Urothelium cell line (cell line): ENCODE results near the gene CDK6.

Experiments
- DNase-seq: peaks from one replicate; pipeline ENCODE4 v3.0.0; 2011; ENCODE audit warnings: low spot score, mixed read lengths
- FAIRE-seq: peaks from 2 replicates; lab custom pipeline; 2011; peaks lifted over from hg19 to GRCh38; lab: Jason Lieb, UNC

CDK6 gene

DNA sequence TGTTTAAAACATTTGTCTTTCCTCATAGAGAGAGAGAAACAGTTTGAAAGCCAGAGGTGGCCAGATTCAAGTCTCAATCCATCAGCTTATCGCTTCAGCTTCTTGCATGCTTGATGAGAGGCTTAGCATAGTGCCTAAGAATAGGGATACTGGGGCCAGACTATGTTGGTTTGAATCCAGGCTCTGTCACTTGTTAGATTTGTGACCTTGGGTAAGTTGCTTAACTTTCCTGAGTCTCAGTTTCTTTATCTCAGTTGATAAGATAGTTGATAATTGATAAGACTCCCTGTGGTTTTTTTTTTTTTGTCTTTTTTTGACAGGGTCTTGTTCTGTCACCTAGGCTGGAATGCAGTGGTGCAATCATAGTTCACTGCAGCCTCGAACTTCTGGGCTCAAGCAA lies 12.1 kb upstream of the CDK6 start:
- FAIRE-seq, result no peak
- DNase-seq, result no peak

DNA sequence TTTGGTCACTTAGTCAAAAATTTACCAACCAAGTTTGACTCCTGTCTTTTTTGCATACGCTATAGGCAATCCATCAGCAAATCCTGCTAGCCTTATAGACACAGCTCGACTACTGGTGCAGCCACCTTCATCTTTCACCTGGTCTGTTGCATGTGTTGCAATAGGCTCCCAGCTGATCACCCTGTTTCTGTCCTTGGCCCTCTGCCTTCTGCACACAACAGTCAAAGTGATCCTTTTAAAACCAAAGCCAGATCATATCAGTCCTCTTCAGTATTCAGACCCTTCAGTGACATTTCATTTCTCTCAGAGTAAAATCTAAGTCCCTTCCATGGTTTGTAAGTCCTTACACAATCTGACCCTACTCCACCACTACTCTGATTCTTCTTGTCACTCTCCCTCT lies 10.9 kb upstream of the CDK6 start:
- peak; percentile 9 for FAIRE-seq
- no peak for DNase-seq

DNA sequence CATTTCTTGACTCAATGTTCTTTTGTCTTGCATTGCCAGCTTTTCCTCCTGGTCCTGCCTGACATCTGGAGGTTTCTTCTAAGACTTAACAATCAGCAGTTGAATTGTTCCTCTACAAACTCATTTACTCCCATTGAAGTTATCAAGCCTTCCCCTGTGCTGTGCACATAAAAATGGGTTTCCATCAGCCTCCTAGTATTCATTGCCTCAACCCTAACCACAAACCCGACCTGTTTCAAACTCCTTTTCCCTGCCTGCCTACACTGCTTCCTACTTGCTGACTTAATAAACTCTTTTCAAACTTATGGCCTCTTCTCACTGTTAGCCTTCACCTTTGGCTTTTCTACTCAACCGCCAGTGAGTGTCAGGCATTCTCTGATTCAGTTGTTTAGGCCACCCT lies 9.4 kb upstream of the CDK6 start:
- FAIRE-seq (no peak), DNase-seq (no peak)

DNA sequence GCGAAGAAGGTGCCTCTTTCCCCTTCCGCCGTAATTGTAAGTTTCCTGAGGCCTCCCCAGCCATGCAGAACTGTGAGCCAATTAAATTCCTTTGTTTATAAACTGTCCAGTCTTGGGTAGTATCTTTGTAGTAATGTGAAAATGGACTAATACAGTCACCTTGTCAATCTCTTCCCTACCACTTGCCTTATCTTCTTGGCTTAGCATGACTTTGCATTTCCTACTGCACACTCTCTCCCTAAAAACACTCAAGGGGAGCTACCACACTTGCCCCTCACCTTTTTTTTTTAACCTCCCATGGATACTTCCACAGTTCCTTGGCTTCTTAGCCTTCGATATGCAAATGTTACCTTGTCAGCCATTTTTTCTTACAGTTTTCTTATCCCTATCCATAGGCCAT lies 7.4 kb upstream of the CDK6 start:
- DNase-seq (no peak), FAIRE-seq (no peak)

DNA sequence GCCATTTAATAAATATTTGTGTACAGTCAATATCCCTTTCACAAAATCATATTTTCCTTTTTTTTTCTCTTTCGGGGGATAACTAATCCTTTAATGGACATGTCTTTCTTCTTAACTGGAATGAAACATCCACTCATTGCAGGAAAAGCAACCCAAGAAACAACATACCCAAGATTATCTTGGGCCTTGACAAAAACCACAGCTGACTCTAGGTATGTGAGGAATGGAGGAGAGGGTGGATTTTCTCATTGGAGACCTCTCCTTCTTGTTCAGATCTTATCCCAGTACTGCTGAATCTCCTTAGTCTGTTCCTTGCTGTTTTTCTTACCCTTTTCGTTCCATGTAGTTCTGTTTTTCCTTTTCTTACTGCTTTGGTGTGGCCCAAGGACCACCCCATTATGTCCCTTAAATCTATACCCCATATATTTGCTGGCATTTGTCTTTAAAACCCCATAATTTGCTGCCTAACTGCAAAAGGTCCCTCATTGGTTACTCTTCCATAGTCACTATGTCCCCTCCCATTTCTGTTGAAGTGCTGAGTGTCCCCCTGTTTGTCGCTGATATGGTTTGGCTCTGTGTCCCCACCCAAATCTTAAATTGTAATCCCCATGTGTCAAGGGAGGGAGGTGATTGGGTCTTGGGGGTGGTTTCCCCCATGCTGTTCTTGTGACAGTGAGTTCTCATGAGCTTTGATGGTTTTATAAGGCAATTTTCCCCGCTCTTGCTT lies 6.8 kb upstream of the CDK6 start:
- no peak for FAIRE-seq
- no peak for DNase-seq

DNA sequence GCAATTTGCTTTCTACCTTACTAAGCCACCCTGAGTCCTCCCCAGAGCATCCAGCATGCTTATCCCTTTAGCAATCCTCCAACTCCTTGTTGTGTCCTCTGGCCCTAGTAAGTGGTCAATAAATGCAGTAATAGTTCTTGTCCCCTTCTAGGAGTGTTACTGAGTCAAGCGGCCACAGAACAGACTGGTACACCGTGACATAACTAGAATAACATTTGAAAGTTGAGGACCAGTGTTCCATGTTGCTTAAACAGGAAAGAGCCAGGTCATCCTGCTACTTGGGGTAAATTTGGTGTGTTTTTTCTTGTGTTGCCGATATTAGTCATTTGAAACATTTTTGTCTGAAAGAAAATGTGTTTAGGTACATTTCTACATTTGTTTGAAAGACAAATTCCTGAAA lies 4.8 kb upstream of the CDK6 start:
- DNase-seq, result no peak
- FAIRE-seq, result no peak

DNA sequence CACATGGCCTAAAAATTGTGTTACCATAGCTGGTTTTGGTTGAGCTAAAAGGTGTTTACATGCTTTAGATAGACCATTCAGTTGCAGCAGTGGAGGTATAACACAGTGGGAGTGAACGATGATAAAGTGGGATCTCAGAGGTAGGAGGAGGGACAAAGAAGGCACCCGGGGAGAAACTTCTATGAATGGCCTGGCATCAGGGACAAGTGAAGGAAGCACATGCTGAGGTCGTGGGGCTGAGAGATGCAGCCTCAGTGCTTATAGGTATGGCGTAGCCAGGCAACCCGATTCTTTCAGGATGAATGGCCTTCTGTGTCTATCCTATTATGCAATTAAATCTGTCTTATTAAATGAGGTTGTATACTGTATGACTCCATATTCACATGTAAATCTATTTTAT lies 3.9 kb upstream of the CDK6 start:
- DNase-seq (no peak), FAIRE-seq (no peak)

DNA sequence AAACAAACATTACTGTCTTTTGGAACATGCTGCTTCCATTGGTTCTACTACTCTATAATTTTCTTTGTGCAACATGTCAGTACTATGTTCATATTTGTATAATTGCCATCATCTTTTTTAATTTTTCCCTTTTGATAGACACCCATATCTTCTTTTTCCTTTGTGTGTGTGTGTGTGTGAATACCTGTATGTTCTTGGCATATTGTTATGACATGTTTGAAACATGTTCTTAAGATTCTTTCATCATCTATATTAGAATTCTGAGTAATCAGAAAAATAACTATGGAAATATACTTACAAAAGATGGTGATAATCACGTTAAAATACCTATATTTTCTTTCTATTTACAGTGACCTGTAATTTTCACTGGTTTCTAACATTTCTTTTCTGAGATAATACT lies 3.5 kb upstream of the CDK6 start:
- FAIRE-seq (no peak), DNase-seq (no peak)

DNA sequence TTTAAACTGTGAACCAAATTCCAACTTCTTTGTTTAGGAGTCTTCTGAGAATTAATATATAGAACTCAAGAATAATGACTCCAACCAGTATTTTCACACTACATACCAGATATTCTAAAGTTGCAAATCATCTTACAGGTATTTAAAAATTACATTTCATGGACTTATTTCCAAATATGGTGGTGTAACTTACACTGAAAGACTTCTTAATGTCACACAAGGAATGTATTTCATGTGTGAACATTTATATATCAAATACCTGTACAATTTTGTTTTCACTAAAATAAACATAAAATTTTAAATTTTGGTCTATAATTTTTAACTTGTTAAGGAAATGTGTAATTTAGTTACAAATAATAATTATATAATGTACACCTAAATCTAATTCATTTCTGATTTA lies 2.6 kb upstream of the CDK6 start:
- FAIRE-seq (no peak), DNase-seq (no peak)

DNA sequence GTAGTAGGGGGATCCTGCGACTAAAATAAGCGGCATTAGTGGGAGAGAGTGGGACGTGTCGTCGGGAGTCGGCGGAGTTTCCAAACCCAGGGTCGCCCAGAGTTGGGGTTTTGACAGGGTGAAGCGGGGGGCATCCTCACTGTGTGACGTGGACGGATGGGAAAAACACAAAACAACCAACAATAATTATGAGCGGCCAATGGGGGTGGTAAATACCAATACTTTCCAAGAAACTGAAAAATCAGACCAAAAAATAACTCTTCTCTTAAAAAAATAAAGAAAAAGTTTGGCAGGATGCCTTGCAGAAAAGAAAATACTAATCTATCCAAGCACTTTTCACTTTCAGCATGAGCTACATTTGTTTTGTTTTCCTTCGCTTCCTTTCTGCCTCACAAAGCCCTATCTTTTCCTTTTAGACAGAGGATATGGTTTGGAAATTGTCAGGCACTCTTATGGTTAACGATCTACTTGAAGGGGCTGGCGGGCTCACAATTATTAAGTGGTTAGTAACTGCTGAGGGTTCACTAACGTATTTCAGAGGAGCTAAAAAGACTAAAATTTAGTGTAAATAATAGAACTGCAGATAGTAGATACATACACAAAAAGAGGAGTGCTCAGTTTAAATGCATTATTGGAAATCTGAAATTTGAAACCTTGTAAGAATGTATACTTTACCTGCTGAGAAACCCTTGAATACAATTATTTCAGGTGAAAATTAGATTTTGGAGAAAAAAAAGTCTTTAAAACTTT lies 802 bp upstream of the CDK6 start:
- DNase-seq (no peak), FAIRE-seq (no peak)

DNA sequence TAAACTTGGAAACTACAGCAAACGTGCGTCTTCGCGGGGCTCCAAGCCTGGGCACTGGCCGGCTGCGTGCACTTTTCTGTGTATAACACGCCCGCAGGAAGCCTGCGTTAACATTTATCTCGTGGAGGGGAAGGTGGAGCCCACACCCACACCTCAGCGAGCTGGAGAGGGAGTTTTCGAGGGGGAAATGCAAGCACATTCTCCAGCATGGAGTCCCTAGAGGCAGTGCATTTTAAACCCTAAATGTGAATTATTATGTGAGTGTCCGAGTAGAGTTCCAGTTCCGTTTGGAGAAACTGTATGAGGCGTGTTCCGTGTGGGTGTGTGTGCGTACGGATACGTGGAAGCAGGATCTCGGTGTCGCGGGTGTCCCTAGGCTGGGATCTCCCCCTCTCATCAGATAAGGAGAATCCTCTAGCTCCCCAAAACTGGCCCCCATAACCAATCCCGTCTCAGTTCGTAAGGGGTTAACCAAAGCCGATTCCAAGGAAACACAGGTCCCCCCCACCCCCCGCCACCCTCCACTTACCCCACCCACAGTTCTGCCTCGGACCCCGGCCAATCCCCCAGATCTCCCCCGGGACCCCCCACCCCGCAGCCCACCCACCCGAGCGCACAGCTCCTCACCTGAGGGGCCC lies 403 bp downstream of the CDK6 start:
- FAIRE-seq, result no peak

DNA sequence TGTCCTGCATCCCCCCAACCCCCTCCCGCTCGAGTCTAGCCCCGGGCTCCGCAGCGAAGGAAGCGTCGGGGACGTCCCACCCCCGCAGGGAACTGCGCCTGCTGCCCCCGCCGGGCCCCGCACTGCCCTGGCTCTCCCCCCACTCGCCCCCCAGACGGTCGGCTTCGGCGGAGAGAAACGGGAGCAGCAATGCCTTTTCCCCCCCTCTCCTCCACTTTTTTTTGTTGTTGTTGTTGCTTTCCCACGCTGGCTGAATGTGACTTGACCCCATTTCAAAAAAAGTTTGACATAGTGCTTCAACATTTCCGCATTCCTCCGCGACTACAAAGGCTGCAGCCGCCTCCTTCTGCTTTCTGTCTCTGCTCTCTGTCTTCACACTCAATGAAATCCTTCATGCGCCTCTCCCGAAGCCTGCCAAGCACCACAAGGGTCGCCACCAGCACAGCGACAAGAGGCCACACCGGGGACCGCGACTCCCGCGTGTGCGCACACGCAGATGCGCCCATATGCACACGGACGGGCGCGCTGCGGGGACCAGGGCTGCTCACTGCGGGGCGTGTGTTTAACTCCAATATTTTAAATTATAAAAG lies 1.0 kb downstream of the CDK6 start:
- DNase-seq, result peak; percentile 73
- no peak for FAIRE-seq

More for the DNA sequence above, 403 bp downstream of the CDK6 start:
- DNase-seq, result peak; percentile 36

DNA sequence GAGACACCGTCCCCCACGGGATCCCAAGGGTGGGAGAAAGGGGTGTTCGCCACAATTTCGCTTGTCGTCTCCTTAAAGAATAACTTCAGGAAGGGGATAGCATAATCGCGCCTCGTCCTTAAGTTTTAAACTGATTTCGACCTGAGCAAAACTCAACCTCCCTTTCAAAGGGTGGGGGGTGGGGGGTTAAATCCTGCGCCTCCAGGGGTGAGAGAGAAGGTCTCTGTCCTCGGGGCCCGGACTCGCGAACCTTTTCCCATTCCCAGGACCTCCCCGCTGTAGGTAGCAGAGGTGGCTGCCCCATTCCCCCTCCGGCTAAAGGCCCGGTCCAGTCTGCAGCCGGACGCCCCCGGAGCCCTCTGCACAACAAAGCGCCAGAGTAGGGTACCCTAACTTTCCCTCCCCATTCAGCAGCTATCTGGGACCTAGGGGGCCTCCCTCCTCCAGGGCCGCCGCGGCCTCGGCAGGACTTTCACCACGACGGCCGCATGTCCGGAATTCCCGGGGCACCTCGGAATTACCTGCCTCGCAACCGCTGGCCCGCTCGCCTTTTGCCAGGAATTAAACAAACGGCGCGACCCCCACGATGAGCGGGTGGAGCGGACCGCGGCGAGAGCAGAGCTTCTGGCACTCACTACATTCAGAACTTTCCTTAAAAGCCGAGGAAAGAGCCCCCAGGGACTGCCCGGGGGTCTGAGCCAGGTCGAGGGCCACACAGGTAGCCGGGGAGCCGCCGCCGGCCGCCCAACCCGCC lies 1.7 kb downstream of the CDK6 start:
- FAIRE-seq (no peak), DNase-seq (peak; percentile 39)

DNA sequence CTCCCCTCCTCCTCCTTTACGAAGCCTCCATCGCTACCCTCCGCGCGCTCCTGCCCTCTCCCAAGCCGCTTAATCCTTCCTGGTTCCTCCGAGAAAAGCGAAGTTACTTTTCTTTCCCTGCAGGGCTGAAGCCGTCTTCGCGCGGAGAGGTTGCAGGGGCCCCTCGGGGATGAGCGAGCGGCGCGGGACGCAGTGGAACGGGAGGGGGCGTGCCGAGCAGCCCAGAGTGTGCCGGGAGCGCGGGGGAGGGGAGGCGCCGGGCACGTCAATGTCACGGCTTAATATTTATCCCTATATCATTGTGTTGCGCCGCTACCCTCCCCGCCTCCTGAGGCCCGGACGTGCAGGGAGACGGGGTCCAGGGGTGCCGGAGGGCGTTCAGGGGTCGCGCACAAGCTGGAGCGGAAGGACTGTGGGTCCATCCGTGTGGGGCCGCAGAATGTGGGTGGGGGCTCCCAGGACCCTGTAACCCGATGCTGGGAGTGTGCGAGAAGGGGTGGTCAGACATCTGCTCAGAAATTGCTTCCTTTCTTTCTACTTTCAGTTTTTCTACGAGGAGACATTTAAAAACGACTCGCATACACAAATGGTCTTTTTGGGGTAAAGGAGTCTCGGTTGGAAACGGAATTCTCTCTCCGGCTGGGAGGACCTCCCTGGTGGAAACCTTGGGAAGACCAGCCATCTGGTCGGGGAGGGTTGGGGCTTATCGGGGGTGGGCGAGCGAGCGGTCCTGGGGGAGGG lies 2.4 kb downstream of the CDK6 start:
- peak; percentile 88 for DNase-seq
- FAIRE-seq, result peak; percentile 68

DNA sequence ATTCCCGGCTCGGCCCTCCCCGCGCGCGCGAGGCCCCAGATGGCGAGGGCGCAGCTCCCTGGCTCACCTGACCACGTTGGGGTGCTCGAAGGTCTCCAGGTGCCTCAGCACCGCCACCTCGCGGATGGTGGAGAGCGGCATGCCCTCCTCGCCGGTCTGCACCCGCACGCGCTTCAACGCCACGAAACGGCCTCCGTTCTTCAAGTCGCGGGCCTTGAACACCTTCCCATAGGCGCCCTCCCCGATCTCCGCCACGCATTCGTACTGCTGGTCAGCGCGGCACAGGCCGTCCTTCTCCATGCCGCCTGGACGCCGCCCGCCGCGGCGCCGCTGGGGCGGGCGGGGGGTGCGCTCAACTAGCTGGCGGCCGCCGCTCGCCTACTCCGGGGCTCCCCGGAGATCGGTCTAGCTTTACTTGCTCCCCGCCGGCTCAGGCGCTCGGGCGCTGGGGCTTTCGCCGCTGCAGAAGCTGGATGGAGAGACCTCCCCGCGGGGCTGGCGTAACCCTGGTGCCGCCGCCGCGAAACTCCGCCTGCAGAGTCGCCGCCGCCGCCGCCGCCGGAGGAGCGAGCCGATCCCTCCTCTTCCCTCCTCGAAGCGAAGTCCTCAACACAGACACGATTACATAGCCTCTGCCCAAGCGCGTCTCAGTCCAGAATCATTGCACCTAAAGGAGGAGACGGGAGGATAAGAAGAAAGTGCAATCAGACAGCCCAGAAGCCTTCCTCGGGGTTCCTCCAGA lies 3.2 kb downstream of the CDK6 start:
- FAIRE-seq (peak; percentile 65), DNase-seq (peak; percentile 91)

DNA sequence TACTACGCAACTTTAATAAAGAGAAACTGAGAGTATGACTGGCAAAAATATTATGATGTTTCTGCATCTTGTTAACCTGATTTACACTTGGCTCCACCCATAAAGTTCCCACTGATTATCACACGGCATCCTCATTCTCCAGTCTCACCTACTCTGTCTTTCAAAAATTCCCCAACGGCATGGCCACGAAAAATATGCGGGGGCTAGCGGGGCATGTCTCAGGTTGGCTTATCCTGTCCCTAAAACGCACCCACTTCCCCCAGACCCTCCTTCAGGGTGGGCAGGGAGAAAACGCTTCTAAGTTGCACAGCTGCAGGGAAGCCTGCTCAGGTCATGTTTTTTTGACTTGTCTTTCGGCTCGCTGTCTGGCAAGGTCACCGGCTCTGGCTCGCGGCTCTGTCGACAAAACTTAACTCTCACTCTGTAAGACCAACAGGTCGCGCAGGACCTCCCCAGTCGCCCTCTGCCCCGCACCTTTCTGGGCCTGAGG lies 3.8 kb downstream of the CDK6 start:
- FAIRE-seq (peak; percentile 48), DNase-seq (no peak)

DNA sequence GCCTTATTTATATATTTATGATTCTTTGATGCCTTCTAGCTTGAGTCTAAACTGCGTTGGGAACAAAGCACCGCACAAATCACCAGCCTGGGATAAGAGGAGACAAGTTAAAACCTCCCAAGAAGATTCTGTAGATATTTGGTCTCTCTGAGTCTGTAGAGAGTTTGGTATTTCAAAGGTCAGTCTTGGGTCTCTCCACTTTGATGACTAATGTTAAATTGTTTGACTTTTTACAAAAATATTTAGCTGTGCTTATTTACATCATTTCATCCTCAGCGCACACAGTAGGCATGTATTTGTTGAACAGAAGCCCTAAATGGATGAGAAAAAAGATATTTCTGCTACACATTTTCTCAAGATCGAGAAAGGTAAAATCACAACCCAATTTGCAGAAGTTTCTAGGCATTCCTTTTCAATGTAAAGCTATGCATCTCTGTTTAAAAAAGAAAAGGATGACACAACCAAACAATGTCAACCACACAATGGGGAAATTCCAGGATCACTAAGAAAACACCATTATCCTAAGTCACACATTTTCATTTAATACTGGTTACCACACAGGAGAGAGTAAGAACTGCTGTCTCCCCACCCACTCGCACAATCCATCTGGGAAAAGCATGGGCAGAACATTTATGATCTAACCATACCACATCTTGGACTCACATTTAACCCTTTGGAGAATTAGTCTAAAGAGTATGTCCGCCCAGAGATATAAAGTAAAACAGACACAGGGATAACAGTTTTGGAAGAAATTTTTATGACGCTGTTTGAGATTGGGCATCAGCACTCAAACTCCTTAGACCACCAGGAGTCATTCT lies 4.4 kb downstream of the CDK6 start:
- DNase-seq (peak; percentile 24), FAIRE-seq (no peak)

DNA sequence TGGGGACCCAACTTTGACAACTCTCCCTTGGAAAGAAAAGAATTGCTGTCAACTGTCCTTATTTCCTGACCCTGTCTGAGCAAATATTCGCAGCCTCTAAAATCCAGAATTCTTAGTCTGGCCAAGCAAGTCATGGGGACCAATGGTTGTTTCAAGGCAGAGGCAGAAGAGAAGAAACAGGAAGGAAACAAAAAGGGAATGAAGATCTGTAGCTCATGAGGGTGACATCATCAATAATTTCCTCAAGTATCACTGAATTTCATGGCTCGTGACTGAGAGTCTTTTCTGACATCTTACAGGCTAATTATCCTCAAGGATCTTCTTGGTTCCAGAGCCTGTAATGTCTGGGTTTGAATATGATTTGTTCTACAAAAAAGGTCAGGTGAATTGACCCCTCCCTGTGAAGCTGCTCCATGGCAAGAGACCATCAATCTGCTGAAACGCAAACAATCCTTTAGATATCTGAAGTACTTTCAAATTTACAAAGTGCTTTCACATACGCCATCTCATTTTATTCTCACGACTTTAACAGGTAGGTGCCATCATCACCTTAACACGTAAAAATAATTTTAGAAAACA lies 5.8 kb downstream of the CDK6 start:
- FAIRE-seq (no peak), DNase-seq (no peak)
